ENCODE data around the gene MAP3K4.

MAP3K4 gene

DNA sequence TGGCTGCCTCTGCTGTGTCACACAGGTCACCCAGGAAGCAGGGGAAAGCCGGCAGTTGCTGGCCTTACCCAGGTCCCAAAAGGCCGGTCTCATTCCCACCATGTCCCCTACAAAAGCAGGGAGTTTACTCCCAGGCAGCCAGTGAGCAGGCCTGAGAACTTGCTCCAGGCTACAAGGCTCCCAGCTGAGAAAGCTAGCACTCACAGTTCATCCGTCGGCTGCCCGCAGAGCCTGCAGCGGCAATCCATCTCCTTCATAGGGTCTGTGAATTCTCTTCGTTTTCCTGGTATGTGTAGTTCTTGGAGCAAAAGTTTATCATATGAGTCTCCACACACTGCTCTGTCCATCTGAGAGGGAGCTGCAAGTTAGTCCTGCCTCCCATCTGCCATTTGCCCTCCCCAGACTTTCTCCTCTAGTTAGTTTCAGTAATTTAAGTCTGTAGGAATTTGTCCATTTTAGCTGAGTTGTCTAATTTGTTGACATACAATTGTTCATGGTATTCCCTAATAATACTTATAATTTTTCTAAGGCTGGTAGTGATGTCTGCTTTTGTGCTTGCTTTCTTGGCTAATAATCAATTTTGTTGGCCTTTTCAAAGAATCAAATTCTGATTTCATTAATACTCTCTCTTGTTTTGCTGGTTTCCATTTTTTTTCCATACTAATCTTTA, 135.6 kb downstream of the MAP3K4 start:
- DNase-seq (ENCODE audit: low read depth in 2 of 2) = no peak

DNA sequence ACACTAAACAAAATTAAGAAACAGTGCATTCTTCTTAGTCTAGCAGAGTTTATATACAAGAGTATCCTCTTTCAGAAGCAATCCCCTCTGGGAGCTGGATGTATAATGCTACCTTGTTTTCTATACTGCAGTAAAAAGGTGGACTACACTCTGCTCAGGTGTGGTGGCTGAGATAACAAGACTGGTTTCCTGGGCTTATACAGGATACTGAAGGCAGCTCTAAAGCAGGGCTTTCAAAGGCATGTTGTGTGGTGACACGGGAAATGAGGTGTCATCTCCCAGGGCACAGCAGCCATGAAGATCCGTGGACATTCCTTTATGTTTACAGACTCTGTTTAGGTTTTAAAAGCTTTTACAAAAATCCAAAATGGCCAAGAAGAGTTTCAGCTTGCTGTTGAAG, 136.7 kb downstream of the MAP3K4 start:
- no peak for DNase-seq (ENCODE audit: low read depth in 2 of 2)

DNA sequence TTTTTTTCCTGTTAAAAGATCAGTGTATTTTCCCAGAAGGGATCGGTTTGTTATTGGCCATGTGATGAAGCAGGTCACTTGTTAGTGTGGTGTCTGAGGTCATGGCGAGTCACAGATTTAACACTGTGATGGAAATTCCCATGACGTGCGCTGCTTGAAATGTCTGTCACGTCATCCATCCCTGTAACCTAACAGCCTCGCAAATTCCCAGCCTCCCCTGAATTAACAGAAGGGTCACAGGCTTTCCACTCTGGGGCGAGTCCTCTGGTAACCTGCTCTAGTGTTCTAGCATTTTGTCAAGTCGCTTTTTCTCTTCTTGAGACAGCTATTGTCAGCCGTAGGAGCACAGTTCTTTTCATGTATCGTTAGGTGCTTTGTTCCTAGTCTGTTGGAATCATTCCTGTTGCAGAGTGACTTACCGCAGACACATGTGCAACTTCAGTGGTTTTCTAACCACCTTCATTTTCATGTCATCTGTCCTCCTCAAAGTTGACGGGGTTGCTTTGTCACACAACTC, 137.2 kb downstream of the MAP3K4 start:
- no peak for DNase-seq (ENCODE audit: low read depth in 2 of 2)

DNA sequence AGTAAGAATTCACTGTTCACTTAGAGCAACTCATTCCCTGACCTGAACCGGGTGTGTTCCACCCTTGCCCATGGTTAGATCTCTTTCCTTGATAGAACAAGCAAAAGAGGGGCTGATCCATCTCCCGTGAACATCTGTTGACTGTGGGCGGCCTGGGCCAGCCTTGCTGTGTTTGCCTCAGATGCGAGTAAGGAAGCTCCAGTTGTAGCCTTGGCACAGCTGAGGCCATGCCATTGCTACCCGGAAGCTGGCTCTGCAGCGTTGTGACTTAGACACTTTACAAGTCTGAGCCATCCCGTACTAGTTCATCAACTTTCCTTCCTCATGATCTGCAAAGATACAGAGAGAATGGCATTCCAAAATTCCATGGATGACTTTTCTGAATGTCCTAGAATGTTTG, 139.0 kb downstream of the MAP3K4 start:
- no peak for DNase-seq (ENCODE audit: low read depth in 2 of 2)

DNA sequence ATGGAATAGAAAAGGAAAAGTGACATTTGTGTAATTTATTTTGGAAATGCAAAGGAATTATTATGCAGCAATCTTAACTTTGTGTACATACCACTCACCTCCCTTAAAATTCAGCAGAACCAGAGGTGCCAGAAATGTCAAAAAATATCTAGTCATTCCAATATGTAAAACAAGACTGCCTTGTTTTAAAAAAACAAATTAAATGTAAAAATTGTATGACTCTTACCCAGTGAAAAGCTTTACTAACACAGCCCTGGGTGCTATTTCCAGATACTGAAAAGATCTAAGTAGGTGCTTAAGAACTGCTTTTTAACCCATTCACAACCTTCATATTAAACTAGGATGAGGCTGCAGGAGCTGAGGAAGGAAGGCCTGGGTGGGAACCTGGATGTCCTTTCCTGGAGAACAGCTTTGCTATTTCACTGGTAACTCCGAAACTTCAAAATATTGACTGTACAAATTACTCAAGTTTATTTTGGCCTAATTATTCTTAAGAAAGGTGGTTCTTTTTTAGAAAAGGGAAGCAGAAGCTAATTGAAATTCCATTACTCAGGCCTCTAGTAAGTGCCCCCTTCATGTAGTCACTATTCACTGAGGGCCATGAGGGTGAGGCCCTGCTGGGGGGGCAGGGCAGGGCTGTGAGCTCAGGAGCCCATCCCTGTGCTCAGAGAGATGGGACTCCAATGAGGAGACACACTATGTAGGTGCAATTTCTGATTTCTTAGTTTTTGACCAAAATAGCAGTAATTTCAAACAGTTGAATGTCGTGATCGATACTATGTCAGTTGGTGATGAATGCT, 139.6 kb downstream of the MAP3K4 start:
- no peak for DNase-seq (ENCODE audit: low read depth in 2 of 2)

DNA sequence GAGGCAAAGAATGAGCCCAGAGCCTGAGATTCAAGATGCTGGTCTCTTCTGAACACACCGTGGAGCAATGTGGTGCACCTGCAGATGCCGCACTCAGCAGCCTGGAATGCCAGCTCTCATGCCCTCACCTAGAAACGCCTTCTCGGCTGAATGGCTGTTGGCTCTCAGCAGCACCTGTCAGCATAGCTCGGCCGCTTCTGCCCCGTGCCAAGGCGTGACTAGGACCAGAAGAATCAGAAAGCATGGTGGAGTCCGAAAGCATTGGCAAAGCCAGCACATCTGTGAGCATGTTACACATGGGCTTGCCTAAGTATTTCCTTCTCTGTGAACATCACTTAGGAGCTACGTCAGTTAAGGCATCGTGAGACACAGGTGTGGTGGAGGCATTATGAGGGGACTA, 140.8 kb downstream of the MAP3K4 start:
- DNase-seq (ENCODE audit: low read depth in 2 of 2) = no peak

DNA sequence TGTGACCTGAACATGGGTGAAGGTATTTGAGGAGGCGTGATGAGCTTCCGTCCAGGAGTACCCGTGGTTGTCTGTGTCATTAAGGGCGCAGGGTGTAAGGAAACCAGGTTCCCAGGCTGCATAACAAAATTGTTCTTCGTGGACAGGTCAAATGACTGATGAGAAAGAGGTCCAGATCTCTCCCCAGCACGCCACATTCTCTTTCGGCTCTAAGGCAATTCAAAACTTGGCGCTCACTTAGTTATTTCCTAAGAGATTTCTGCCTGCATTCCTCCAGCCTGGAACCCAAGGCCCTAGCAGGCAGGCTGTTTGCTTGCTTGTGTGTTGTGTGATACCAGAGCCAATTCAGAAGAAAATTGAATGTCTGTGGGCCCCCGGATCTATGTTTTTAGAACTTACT, 142.4 kb downstream of the MAP3K4 start:
- no peak for DNase-seq (ENCODE audit: low read depth in 2 of 2)

DNA sequence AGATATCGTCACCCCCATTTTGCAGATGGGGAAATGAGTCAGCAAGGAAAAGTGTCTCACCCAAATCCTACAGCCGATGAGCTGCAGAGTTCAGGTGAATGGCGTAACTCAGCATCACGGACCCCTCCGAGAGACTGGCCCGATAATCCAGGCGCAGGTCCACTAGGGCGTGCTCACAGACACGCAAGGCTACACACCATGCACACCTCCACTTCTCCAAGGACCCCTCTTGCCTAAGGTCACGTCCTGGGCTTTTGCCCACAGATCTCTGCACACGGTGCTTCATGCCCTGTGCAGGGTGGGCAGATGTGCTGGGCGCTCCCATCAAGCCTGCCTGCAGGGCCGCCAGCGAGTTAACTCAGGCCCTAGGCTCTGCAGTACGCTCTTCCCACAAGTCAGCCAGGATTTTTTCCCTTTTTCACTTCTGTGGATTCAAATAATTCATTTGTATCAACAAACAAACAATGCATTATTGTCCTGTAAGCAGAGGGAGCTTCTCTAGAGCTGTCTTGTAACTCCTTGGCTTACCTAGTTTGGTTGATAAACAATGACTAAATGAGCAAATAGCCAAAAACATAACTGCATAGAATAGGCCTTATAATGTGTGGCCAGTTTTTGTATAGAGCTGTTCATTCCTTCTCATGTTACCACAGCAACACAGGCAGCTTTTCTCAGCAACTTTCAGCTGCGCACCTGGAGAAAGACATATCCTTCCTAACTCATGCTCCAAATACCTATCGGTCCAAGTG, 143.2 kb downstream of the MAP3K4 start:
- no peak for DNase-seq (ENCODE audit: low read depth in 2 of 2)

DNA sequence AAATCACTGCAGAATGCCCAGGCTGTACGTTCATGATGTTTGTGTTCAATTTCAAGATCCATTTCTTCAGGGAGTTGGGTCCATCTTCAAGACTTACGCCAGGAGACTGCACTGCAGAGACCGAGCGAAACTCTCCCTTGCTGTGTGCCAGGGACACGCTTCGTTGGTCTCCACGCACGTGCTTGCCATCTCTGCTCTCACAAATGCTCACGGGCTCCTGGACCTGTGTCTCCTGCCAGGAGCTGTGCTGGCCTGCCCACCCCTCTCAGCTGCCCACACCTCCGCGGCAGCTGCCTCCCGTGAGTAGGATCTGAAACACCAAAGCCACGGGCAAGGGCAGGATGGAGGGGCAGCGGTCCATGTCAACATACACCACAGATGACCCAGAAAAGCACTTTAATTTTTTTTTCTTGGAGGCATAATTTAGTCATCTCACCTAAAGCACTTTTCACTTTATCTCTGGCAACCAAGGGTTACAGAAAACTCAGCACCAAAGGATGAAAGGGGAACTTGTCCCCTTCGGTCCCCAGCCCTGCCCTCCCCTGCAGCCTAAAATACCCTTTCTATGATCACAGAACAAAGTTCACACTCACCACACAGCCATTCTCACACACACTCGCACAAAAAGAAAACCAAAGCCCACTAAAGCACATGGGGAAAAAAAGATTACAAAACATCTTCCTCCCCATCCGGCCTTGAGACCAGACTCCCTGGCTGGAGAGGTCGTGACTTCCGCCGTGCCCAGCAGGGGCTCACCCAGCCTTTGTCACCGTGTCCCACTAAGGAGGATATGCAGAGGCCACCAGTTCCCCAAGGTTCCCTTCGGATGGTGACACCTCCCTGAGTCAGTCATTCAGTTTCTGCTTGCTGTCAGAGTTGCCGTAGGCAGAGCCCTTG, 144.4 kb downstream of the MAP3K4 start:
- no peak for DNase-seq (ENCODE audit: low read depth in 2 of 2)

DNA sequence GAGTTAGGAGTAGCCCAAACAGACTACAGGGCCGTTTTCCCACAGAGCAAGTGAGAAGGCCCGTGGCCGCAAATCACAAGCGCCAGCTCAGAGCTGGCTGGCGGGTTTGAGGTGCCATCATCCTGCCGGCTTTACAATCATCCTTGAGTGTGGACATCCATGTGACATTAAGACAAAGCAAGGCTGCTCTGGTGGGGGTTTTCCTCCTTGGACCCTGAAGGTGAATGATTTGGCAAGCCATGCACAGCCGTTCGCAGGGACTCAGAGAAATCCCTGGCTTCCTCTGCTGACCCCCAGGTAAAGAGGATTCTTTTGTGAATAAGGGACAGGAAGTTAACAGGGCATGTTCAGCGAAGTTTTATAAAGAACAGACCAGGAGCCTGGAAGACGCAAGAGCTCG, 145.1 kb downstream of the MAP3K4 start:
- DNase-seq (ENCODE audit: low read depth in 2 of 2) = no peak

DNA sequence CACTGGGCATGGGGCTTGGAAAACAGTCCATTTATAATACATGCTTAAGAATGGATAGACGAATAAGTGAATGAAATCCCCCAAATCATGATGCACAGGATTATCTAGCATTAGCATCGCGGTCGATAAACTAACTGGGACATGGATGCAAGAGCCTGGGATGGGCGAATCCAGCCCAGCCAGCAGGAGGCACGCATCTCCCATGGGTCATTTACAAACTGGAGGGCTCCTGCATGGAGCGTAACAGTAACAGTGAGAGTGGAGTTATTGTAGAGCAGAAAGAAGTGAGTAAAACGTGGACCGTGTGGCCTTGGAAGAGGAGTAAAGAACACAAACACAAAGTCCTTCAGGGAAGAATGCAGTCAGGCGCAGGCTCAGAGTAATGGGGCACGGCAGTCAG, 145.8 kb downstream of the MAP3K4 start:
- DNase-seq (ENCODE audit: low read depth in 2 of 2) = no peak

DNA sequence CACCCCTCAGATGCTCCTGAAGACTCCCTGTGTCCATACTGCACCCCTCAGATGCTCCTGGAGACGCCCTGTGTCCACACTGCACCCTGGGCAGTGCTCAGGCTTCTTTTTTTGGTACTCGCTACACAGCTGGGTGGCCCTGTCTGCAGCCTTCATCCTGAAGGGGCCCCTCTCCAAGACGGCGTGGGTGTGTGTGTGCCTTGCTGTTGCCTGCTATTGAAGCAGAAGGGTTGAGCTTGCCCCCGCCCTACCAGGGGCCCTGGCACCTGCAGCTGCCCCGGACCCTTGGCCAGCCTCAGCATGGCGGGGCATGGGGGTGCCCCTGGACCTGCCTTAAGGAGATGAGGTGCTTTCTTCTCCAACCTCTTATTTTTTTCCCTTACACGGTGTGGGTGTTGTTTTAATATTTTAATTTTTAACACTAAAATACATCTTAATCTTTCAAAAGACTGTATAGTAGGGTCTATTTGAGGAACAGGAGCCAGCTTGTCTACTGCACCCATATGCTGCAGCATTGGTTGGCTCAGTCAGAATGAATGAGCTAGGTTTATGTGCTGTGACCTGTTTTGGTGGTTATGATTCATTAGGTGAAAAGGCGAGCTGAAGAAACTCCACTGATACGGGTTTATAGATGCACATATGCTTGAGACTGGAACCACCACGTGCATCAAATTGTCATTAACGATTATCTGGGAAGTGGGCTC, 146.4 kb downstream of the MAP3K4 start:
- no peak for DNase-seq (ENCODE audit: low read depth in 2 of 2)

DNA sequence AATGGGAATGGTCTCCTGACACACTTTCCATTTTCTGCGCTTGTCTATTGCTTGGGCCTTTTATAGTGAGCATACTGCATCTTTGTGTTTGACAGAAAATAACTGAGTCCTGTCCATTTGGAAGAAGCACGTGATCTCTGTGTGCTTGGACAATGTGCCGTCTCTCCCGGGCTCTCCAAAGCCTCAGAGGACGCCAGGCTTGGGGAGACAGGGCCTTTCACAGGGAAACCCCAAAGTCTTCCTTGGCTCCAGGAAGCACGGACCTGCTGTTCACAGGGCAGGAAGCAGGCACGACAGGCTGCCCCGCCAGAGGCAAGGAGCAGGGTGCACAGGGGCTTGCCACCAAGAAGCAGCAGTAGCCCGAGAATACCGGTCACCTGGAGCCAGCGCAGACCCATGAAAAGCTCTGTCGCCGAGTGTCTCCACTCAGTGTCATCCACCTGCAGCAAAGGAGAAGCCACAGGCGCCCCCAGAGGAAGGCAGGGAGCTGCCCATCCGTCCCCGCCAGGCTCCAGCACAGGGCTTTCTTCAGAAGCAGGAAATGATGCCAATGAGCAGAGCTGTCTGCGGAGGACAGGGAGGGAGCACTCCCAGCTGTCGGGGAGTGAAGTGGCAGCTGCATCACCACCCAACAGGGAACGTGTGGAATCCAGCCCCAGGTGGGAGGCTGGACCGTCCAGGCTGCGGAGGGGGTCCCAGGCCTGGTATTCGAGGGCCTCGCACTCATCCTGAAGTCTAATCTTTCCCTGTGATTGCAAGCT, 147.2 kb downstream of the MAP3K4 start:
- no peak for DNase-seq (ENCODE audit: low read depth in 2 of 2)

DNA sequence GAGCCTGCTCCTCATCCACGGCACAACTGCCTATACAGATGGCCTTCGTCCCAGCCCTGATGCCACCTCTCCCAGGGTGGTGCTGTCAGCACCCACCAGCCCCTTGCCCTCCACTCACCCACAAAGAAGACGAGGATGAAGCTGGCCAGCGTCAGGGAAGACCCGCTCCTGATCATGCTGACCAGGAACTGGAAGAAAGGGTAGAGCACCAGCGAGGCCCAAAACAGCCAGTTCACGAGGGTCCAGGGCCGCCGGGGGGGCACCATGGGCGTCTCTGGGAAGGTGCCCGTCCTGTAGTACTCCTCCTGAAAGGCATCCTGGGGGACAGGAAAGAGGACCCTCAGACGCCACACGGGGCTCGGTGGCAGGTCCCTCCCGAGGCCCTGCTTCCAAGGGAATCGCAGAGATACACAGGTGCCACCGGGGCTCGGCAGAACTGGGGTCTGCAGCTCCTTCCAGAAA, 147.8 kb downstream of the MAP3K4 start:
- no peak for DNase-seq (ENCODE audit: low read depth in 2 of 2)

DNA sequence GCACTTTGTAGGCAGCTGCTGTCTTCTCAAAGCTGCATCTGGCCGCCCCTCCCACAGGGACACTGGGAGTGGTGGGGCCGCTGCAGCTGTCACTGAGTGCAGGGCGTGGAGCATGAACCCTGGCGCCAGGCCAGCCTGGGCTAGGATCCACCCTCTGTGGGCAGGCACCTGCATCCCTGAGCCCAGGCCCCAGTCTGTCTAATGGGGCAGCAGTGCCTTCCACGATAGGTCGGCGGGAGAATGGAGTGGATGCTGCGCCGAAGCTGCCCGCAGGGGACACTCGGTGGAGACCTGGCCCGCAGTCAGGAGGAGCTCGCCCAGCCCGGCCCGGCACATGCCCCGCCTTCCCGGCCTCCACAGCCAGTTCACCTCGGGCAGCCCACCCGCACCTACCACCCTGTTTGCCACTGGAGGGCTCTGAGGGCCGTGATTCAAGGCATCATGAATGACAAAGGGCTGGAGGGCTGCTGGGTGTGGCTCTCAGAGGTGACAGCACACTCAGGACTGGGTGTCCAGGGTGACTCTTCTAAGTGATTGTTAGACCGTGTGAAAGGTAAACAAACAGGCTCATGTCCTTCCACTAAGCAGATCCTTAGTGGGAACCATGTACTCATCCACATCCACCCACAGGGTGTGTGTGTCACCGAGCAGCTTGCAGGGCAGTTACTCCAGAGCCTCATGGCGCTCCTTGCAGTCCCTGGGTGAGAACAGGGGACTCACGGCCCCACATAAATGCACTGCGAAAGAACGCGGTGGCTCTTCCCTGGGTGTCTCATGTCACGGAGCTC, 148.4 kb downstream of the MAP3K4 start:
- no peak for DNase-seq (ENCODE audit: low read depth in 2 of 2)

DNA sequence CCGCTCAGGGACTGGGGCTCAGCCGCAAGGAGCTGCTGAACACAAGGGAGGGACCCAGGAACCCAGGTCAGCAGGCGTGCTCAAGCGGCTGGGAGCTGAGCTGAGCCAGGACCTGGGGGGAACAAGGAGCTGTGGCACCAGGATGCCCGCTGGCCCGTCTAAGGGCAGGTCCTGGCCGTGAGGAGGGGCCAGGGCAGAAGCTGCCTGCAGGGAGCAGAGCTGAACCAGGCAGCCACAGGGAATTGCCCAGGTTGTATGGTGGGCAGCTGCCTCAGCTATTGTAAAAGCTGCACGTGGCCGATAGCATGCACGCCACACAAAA, 148.9 kb downstream of the MAP3K4 start:
- DNase-seq (ENCODE audit: low read depth in 2 of 2) = no peak

DNA sequence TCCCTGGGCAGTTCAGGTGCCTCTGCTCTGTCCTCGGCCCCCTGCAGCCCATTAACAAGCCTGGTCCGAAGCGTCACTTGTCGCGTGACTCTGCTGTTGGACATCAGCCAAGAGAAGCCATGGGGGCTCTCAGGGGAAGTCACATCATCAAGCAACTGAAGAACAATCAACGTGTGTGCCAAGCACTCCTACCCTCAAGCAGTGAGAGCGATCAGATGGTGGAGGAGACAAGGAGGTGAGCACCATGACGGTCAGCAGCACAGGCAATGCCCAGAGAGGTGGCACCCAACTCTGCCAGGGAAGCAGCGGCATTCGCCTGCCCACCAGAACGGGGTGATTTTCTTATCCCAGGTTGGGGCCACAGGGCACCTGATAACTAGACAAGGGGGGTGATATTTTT, 149.6 kb downstream of the MAP3K4 start:
- DNase-seq (ENCODE audit: low read depth in 2 of 2) = no peak

DNA sequence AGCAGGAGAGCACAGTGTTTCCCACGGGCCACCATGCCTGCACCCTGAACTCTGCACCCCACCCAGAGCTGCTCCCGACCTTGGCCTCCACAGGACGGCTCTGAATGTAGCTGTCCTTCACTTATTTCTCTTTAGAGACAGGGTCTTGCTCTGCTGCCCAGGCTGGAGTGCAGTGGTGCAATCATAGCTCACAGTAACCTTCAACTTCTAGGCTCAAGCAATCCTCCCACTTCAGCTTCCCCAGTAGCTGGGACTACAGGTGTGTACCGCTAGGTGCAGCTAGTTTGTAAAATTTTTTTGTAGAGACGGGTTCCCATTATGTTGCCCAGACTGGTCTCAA, 151.4 kb downstream of the MAP3K4 start:
- DNase-seq (ENCODE audit: low read depth in 2 of 2) = no peak

DNA sequence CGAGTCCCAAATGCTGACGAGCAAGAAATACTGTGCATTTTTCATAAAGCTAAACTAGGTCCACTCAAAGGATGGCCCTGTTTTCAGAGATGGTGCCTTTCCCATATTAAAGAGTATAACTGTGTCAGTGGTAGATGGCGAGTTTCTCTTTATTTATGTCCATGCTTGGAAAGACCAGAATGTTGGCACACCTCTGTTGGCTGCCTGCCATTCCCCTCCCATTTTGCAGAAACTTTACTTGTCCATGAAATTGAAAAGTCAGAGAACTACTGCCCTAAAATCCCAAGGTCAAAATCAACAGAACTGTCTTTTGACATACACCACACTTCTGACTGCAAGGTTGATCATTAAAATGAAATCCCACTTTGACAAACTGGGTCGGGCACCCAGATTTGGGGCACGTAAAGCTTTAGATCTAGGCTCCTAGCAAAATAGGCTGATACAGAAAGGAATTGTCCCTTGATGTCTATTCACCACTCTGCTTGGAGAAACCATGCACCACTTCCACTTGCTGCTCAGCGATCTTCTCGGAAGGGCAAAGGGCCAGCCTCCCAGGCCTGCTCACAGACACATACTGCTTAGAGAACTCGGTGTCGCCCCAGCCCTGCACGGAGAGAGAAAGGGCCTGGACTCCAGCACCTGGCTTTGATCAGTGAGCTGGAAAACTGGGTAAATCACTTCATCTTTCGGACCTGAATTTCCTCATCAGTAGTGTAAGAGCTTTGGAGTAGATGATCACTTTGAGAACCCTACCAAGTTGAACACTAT, 152.3 kb downstream of the MAP3K4 start:
- no peak for DNase-seq (ENCODE audit: low read depth in 2 of 2)

Measured in stimulated activated CD8-positive, alpha-beta memory T cell treated with anti-CD3 and anti-CD28 coated beads, Interleukin-15, amount 100 ng/mL, for 4 hours (primary cell).